ENCODE data around the gene IGSF21.

Gene IGSF21

DNA sequence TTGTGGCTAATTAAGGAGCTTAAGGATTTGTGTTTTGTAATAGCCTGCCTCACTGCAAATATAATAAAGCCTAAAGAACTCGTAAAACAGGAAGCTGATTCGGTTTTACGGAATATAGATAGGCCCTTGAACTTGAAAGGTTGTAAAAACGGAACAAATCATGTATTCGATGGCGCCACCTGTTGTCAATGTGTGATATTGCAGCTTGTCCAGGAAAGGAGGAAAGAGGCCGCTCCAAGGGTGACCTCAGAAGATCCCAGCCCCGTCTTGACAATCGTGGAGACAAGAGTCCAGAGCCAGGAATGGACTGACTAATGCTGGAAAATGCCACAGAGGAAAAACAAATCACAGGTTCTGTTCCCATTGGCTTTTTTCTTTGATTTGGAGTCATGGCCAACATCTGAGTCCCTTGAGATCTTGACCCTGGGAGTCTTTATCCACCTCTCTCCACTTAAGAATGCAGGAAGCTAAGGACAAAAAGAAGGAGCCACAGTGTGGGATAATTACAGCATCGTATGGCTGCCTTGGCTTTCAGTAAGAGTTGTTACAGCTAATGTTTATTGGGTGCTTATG, 7.0 kb upstream of the IGSF21 start:
- TF ChIP-seq FOXM1 (IDR thresholded peaks at IDR 0.05; ENCODE audit: borderline replicate concordance, low read depth) (no peak), YY1 (IDR thresholded peaks at IDR 0.05; ENCODE audit: low read depth) (no peak), RAD21 (IDR thresholded peaks at IDR 0.05; ENCODE audit: low read depth) (peak; percentile 61), TCF12 (IDR thresholded peaks at IDR 0.05; ENCODE audit: low read depth) (no peak)
- TF ChIP-seq, protein P1, sequence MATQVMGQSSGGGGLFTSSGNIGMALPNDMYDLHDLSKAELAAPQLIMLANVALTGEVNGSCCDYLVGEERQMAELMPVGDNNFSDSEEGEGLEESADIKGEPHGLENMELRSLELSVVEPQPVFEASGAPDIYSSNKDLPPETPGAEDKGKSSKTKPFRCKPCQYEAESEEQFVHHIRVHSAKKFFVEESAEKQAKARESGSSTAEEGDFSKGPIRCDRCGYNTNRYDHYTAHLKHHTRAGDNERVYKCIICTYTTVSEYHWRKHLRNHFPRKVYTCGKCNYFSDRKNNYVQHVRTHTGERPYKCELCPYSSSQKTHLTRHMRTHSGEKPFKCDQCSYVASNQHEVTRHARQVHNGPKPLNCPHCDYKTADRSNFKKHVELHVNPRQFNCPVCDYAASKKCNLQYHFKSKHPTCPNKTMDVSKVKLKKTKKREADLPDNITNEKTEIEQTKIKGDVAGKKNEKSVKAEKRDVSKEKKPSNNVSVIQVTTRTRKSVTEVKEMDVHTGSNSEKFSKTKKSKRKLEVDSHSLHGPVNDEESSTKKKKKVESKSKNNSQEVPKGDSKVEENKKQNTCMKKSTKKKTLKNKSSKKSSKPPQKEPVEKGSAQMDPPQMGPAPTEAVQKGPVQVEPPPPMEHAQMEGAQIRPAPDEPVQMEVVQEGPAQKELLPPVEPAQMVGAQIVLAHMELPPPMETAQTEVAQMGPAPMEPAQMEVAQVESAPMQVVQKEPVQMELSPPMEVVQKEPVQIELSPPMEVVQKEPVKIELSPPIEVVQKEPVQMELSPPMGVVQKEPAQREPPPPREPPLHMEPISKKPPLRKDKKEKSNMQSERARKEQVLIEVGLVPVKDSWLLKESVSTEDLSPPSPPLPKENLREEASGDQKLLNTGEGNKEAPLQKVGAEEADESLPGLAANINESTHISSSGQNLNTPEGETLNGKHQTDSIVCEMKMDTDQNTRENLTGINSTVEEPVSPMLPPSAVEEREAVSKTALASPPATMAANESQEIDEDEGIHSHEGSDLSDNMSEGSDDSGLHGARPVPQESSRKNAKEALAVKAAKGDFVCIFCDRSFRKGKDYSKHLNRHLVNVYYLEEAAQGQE (IDR thresholded peaks at IDR 0.05; ENCODE audit: low read depth): no peak

DNA sequence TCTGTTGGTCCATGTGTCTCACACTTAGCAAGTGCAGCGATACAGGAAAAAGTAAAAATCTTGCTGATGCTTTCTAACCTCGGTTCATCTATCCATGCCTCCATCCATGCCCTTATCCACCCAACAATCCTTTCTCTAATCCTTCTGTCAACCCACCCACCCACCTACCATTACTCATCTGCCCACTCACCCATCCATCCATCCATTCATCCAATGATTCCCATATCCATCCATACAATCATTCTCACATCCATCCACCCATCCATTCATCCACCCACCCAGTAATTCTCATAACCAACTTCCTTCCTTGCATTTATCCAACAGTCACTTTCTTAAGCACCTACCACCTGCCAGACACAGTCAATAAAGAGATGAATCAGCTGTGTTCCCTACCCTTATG, 6.1 kb upstream of the IGSF21 start:
- TF ChIP-seq FOXM1 (IDR thresholded peaks at IDR 0.05; ENCODE audit: borderline replicate concordance, low read depth) (no peak), EP300 (IDR thresholded peaks at IDR 0.05; ENCODE audit: borderline replicate concordance) (no peak), TEAD4 (IDR thresholded peaks at IDR 0.05) (no peak), ZBTB7A (IDR thresholded peaks at IDR 0.05; ENCODE audit: low read depth) (no peak), TAF1 (IDR thresholded peaks at IDR 0.05; ENCODE audit: low read depth) (no peak), RAD21 (IDR thresholded peaks at IDR 0.05; ENCODE audit: low read depth) (no peak), YY1 (IDR thresholded peaks at IDR 0.05; ENCODE audit: low read depth) (no peak), NFIC (IDR thresholded peaks at IDR 0.05) (no peak), CREB1 (IDR thresholded peaks at IDR 0.05; ENCODE audit: low read depth) (no peak), EGR1 (IDR thresholded peaks at IDR 0.05) (no peak)
- TF ChIP-seq, protein P1 (IDR thresholded peaks at IDR 0.05; ENCODE audit: low read depth): no peak
- TF ChIP-seq, protein P2, sequence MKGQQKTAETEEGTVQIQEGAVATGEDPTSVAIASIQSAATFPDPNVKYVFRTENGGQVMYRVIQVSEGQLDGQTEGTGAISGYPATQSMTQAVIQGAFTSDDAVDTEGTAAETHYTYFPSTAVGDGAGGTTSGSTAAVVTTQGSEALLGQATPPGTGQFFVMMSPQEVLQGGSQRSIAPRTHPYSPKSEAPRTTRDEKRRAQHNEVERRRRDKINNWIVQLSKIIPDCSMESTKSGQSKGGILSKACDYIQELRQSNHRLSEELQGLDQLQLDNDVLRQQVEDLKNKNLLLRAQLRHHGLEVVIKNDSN (IDR thresholded peaks at IDR 0.05): no peak

DNA sequence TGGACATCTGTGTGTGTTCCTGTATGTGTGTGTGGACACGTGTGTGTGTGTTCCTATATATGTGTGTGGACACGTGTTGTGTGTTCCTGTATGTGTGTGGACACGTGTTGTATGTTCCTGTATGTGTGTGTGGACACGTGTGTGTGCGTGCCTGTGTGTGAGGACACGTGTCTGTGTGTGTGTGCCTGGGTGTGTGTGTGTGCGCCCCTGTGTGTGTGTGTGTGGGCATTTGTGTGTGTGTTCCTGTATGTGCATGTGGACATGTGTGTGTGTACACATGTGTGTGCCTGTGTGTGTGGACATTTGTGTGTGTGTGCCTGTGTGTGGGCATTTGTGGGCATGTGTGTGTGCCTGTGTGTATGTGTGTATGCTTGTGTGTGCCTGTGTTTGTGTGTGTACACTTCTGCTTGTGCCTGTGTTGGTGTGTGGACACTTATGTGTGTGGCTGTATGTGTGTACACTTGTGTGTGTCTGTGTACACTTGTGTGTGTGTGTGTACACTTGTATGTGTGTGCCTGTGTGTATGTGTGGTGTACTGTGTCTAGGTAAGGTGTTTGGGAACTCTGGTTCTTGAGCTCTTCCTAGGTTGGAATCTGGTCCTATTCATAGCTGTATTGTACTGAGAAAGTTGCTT, 3.7 kb upstream of the IGSF21 start:
- no peak for TF ChIP-seq ZBTB7A (IDR thresholded peaks at IDR 0.05; ENCODE audit: low read depth)
- no peak for TF ChIP-seq YY1 (IDR thresholded peaks at IDR 0.05; ENCODE audit: low read depth)
- TF ChIP-seq, protein P2 (IDR thresholded peaks at IDR 0.05): no peak
- TF ChIP-seq CEBPB (IDR thresholded peaks at IDR 0.05): no peak
- TF ChIP-seq, protein P3, sequence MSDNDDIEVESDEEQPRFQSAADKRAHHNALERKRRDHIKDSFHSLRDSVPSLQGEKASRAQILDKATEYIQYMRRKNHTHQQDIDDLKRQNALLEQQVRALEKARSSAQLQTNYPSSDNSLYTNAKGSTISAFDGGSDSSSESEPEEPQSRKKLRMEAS (IDR thresholded peaks at IDR 0.05): no peak

DNA sequence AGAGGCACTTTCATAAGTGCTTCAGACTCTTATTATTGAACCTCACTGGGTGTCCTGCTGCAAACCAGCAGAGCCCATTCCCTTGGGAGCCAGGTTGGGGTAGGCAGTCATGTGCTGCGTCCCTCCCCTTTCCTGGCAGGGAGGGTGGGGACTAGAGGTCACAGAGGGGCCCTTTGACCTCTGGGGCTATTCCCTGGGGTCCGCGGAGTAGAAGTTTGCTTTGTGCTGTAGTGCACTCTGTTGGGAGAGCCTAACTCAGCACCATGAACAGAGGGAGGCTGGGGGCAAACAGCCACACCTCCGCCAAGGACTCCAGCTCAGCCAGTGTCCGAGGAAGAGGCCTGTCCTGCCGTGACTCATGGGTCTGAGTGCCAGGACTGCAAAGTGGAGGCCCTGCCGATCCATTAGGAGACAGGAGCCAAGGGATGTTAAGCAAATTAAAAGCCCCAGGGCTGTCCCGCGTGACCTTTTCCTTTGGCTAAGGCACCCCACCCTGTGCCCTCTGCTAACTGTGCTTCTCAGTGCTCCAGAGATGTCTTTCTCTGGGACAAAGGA, 3.0 kb upstream of the IGSF21 start:
- TF ChIP-seq EP300 (IDR thresholded peaks at IDR 0.05; ENCODE audit: borderline replicate concordance): no peak
- no peak for TF ChIP-seq TAF1 (IDR thresholded peaks at IDR 0.05; ENCODE audit: low read depth)
- no peak for TF ChIP-seq TCF12 (IDR thresholded peaks at IDR 0.05; ENCODE audit: low read depth)
- TF ChIP-seq TEAD4 (IDR thresholded peaks at IDR 0.05): no peak
- no peak for TF ChIP-seq CEBPB (IDR thresholded peaks at IDR 0.05)
- no peak for TF ChIP-seq EGR1 (IDR thresholded peaks at IDR 0.05)
- TF ChIP-seq FOXM1 (IDR thresholded peaks at IDR 0.05; ENCODE audit: borderline replicate concordance, low read depth): no peak
- no peak for TF ChIP-seq CREB1 (IDR thresholded peaks at IDR 0.05; ENCODE audit: low read depth)
- TF ChIP-seq, protein P3 (IDR thresholded peaks at IDR 0.05): no peak
- no peak for TF ChIP-seq ZBTB7A (IDR thresholded peaks at IDR 0.05; ENCODE audit: low read depth)
- TF ChIP-seq, protein P1 (IDR thresholded peaks at IDR 0.05; ENCODE audit: low read depth): no peak
- no peak for TF ChIP-seq NFIC (IDR thresholded peaks at IDR 0.05)
- no peak for TF ChIP-seq YY1 (IDR thresholded peaks at IDR 0.05; ENCODE audit: low read depth)
- no peak for TF ChIP-seq RAD21 (IDR thresholded peaks at IDR 0.05; ENCODE audit: low read depth)
- TF ChIP-seq, protein P2 (IDR thresholded peaks at IDR 0.05): no peak

Data from Ishikawa (cell line).